GM18519 (cell line): ENCODE data around the gene ADIPOR2.

Experiments
- ATAC-seq: cut with Tn5 transposase; IDR thresholded peaks from one replicate; pipeline ENCODE4 v1.9.1; 2021; ENCODE audit warnings: mild to moderate bottlenecking, moderate library complexity; ENCODE audit not compliant: unreplicated experiment, low FRiP score

ADIPOR2 gene

DNA sequence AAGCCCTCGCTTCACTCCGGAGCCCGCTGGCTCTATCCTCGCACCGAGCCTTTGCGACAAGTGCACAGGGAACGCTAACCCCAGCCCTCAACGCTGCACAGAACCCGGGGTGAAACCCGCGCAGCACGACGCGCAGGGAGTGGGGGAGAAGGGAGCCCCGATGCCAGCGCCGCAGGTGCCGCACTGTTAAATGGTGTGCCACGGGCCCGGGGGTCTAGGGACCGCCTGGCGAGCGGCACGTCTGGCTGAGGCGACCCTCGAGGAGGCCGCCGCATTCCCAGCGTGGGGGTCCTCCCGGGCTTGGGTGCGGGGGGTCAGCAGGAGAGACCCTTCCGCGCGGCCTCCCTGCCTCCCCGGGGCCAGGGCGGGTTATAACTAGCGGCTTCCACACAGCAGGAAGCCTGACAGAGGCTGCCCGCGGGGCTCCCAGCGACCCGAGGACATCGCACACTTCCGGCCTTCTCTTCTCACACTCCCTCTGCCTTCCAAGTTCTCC lies 105.7 kb downstream of the ADIPOR2 start:
- no peak for ATAC-seq

DNA sequence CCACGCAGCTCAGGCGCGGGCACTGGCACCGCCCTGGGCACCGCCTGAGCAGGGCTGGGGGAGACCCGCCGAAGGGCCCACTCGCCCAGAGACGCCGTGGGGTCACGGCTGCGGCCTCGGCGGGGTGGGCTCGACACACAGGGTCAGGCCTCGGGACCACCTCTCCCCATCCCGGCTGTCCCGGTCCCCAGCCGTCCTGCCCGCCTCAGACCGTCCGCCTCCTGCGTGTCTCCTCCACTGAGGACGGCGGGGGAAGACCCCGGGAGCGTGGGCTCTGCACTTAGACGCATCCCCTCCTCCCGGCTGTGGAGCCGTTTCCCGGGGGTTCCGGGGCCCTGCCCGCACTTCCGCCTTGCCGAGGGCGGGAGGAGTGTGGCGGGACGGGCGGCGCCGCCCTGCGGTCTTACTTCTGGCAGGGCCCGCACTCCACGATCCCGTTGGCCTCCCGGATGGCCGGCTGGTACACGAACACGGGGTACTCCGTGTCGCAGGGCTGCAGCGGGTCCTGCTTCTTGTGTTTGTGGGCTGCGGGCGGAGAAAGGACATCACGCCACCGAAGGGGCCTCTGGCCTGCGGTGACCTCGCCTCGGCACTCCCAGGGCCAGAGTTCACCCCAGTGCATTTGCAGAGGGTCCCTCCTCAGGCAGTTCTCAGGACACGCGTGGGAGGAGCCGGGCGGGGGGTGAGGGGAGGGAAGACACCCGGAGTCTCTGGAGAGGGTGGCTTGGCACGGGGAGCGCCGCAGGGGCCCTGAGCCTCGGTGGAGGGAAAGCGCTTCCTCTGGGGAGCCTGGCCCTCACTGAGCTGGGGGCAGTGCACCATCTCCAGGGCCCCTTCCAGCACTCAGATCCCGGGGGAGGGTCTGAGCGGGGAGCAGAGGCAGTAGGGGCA lies 106.4 kb downstream of the ADIPOR2 start:
- no peak for ATAC-seq

DNA sequence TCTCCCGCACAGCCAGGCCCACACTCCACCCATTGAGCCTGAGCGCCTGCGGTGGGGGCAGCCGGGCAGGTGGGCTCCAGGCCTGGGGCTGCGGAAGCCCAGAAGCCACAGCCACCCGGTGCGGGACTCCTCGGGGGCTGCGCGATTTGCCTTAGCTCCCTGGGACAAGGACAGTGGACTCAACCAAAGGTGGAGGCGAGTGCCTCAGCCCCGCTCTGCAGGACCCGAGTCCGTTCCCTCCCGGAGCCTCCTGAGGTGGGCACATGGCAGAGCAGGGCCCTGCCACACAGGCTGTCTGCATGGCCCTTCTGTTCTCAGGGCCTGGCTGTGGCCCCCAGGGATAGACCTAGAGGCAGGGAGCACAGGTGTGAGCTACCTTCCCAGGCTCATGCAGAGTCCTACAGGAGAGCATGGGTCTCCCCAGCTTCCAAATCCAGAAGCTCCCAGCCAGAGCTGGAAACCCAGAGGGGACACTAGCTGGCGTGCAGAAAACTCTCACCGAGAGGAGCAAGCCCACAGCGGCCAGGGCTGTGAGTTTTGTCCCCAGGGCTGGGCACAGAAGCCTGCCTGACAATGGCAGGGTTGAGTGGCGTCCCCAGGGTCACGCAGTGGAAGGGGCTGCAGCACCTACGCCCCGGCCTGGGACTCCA lies 107.2 kb downstream of the ADIPOR2 start:
- no peak for ATAC-seq

DNA sequence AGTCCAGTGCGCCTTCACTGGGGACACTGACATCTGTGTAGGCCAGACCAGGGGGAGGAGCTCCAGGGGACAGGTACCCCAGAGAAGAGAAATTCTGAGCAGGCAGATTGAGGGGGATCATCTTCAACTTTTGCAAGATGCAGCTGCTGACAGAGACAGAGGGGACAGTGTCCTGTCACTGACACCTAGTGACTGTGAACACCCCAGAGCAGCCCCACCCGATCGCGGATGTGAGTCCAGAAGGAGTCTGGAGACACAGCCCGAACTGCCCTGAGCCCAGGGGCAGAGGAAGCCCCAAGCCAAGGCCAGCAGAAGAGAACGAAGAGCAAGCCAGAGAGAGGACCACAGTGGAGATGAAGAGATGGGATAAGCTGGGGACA lies 107.8 kb downstream of the ADIPOR2 start:
- ATAC-seq = no peak

DNA sequence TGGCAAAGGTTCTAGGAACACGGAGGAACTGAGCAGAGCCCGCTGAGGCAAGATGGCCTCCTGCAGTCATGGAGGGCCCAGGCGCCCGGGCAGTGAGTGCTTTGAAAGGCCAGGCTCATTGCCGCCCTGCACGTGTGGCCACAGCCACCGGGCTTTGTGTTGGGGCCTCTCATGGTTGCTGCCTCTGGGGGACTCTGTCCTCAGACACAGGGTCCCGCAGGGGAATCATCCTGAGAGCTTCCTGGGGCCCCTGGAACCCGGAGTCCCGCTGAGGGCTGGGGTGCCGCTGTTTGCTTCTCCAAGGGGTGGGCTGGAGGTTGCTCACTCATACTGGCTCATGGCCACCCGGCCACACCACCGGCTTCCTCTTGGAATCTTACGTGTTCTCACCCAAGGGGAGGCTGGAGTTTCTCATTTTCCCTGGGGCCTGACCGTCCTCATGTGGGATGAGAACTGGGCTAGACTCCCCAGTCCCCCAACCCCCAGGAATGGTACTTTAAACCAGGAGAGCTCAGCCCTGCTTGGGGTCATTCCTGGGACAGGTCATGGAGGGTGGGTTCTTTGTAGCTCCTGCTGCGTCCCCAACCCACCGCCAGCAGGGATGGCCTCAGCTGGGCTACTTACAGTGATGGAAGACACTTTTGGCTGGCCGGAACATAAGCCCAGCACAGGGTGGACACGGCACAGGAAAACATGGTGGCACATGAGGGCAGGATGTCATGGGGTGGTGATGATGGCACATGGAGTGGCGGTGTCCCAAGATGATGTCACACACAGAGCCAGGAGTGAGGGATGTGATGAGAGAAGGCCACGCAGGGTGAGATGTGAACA lies 108.4 kb downstream of the ADIPOR2 start:
- no peak for ATAC-seq

DNA sequence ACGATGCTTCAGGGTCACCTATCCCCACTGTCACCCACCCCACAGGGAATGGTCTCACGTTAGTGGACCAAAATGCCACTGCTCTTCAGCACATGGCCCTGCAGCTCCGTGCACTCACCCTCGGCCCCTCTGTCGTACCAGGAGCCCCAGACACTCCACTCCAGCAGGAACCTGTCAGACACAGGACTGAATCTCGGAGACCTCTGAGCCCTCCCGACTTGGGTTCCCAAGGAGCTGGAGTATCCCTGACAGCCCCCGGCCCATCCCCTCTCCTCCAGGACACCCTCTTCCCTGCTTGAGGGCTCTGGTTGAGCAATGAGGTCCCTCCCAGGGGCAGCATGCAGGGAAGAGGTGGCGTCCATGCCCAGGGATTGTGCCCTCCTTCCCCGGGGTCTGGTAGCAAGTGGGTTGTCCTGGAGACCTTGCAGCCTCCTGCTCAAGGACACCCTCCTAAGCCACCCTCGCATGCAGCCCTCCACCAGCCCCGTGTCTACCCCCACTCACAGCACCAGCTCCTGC lies 109.1 kb downstream of the ADIPOR2 start:
- ATAC-seq = no peak

DNA sequence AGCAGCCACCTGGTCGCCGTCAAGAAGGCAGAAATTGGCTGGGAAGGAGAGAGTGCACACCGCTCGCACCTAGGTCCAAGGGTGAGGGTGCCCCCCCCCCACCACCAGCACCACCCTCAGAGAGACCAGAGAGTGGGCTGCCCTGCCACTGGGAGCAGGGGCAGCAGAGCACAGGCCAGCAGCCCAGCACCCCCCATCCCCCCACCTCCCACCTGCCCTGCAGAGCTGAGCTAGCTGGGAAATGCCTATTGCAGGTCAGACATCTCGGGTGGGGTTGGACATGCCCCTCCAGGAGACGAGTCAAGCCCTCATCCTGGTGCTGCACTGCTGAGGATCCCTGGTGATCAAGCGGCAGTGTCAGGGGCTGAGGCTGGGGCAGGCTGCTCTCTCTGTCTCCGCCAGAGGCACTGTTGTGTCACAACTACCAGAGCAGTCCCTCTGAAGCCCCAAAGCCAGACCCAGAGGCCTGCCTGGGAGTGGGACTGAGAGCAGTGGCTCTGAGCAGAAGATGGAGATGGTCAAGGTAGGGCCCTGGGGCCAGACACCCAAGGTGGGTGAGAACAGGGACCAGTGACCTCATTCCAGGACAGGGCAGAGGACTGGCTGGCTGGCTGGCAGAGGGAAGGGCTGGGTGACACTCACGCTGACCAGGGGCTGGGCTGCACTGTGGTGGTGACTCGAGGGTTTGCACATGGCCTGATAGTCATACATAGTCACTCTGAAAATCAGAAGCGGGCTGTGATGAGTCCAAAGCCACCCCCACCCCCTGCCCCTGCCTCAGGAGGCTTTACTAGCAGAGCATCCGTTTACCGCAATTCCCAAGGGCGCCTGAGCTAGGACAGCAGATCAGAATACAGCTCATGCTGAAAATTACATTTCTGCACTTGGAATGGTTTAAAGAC lies 109.8 kb downstream of the ADIPOR2 start:
- ATAC-seq = no peak

DNA sequence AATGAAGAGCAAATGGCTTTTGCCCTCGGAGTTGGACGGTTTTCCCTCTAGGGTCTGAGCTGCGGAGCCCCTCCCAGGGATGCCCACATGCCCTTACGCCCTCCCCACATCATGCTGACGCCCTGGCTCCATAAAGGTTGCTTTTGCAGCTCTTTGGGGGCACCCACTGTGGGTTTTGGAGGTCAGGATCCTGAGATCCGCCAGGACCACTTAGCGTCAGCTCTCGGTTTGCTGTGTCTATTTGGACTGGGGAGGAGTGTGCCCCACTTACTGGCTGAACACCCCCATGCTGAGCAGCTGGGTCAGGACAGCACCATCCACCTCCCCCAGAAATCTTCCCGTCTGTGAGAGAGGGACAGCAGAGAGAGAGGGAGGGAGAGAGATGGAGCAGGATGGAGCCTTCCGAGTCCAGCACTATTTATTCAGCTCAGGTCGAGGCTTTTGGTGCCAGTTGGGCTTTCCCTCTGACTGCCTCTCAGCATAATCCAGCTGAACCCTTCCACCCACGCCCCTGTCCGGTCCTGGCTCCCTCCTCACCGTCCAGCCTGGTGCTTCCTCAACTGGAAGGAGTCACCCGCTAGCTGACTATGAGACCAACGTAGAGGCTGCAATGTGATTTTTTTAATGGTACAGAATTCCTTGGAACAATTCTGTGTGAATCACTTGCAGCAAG lies 110.6 kb downstream of the ADIPOR2 start:
- no peak for ATAC-seq

DNA sequence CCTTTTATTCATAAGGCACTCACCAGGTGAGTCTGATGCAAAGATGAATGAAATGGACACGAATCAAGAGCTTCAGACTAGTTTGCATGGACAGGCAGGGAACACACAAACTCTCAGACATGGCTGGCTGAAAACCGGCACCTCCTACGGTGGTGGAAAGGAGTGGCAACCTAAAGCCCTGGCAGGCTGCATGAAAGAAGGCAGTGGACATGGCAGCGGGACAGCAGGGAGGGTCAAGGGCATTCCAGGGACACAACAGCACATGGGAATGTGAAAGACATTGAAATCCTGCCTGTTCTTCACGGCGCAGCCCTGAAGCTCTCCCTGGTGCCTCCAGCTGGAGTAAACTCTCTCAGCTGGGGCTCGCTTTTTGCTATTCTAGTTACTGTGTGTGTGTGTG lies 112.9 kb downstream of the ADIPOR2 start:
- ATAC-seq = no peak

DNA sequence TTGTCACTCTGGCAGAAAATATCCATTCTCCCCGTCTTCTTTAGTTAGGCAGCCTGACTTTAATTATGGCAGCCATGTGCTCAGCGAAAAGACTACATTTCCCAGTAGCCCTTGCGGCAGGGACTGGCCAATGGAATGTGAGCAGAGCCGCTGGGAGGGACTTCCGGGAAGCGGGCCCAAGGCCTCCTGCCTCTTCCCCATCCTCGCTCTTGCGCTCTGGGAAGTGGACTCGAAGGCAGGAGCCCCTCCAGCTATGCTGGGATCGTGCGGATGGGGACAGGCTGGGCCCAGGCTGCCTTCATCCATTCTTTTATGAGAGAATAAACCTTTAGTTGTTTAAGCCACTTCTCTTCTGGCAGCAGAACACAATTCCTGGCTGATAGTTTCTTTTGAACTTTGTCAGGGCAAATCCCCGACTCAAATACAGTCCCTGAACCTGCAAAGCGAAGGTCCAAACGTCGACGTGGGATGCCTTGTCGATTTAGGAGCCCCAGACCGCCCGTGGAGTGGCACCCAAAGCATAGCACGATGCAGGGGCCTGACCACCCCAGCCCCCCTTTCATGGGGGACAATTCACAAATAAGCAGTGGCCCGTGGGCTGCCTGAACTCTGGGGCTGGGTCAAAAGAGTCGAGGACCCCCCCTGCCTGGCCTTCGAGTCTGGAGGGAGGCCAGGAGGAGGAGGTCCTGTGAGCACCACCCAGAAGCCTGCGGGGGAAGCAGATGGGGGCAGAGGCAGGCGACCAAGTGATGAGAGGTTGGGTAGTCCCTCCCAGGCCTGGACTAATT lies 113.9 kb downstream of the ADIPOR2 start:
- ATAC-seq = peak; percentile 78

DNA sequence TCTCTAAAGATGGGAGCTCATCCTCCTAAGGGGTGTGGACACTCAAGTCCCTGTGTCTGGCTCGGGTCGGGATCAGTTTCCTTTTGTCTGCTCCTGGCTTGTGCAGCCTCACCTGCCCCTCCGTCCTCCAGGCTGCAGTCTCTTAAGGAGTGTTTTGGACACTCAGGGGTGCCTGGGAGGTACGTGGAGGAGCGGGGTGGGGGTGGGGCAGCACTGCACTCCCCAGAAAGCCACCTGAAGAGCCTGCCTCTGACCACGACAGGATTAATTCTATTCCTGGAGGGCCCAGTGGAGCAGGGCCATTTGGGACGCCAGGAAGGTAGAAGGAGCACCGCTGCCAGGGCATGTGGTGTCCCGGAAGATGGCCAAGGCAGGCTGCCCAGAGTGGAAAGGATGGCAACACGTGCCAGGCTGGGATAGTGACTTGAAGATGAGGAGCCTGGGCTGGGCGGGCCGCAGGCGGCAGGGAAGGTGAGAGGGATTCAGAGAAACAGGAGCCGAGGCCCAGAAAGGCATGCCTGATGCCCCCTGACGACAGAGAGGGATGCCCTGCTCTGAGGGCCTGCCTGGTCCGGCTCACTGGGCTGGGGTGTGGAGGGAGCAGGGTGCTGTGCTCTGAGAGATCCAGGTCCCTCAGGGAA lies 114.7 kb downstream of the ADIPOR2 start:
- no peak for ATAC-seq

DNA sequence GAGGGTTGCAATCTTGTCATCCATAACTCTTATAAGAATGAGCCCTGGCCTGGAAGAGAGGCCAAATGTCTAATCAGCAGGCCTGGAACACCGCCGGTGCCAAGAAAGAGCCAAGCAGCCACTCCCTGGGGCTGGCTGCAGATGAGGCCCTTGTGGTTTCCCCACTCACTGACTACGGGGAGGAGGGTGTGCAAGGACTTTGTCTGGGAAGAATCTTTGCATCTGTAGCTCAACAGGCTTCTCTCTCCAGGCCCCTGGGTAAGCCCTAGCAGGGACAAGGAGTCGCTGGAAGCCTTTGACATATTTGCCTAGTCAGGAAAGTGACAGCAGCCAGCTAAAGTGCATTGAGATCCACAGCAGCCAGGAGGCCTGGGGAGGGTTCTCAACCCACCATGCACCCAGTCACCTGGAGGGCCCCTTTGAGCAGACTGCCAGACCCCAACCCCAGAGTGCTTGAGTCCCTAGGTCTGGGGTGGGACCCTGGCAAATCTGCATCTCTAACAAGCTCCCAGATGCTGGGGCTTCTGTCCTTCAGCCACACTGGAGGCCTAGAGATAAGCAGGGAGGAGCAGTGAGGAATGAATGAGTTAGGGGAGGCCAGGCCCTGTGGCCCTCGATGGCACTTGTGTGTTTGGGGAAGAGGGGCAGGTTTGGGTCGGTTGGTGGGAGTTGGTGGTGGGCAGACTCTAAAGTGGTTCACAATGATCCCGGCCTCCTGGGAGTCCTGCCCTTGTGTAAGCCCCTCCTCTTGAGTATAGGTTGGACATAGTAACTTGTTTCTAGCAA lies 115.6 kb downstream of the ADIPOR2 start:
- no peak for ATAC-seq

DNA sequence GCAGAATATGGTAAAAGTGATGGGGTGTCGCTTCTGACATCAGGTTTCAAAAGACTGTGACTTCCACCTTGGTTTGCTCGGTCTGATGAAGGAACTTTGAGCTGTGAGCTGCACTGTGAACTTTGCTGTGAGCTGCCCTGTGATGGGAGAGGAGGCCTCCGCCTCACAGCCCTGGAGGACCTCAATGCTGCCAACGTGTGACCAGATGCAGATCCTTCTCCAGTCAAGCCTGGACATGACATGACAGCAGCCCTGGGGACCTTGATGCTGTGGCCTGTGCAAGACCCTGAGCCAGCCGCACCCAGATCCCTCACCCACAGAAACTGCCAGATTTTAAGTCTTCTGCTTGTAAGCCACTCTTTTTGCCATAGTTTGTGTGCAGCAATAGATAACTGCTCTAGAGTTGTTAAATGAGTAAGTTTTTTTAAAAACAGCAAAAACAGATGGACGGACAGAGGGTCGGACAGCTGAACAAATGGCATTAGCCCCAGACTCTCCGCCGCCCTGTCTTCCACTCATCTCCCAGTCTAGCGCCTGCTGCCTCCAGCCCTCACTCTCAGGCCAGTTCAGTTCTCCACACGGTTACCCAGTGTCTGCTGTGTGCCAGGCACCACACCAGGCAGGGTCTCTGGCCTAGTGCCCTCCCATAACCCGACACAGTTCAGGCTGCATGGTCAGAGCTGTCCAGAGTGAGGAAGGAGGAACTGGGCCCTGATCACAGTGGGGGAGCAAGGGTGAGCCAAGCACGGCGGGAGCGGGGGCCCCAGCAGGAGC lies 116.4 kb downstream of the ADIPOR2 start:
- no peak for ATAC-seq

DNA sequence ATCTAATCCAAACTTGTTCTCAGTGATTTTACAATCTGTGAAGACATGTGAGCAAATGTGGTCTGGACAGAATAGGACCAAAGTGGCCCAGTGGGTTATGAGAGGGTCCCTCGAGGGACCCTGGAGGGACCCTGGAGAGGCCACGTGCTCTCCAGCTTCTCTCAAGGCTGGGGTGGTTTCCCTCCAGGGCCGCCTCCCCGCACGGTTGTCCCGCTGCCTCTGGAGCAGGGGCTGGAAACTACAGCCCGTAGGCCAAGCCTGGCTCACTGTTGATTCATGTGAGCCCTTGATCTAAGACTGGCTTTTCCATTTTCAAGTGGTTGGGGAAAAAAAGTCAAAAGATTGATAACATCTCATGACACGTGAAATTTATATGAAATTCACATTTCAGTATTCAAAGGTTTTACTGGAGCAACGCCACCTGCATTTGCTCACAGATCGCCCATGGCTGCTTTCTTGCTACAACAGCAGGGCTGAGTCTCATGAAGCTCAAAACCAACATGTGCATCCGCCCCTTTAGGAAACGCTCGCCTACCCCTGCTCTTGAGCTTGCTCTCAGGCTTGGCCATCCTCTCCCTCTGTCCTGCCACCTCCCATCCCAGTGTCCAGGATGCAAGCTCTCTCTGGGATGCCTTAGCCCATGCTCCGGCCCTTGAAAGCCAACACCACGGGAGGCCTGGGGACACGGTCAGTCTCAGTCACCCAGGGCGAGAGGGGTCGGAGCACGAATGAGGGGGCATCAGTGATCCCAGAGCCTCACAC lies 117.3 kb downstream of the ADIPOR2 start:
- ATAC-seq = no peak

DNA sequence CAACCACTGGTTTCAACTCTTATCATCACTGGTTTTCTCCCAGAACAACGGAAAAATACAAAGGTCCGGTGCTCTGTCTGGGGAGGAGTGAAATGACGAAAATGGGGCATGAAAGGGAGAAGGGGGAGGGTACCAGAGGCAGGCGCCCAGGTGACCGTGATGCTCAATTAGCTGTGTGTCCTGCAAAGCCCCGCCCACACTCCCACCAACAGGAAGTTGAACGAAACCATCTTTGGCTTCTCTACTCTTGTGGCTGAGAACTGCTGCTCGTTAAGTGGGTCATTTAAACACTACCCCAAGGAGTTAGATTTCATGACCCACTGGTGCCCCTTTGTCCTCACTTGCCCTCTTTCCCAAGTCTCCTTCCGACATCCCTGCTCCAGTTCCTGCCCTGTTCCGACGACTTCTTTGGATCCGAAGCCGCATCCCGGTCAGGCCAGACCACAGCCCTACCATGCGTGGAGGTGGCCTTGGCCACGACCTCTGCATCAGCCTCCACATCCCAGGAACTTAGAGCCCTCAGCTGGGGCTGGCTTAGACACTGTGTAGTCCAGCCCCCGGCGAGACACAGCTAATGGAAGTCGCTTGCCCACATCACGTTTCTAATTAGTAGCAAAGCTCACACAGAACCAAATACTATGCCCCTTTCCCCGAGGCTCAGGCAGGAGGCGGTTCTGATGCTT lies 118.1 kb downstream of the ADIPOR2 start:
- ATAC-seq = no peak
